GM21825 (cell line): ENCODE data around the gene DHRS4L2.
"Not testable (repeated sequence)": the region's sequence is repeated elsewhere in the genome, so short reads cannot be mapped to it uniquely, and the experiment has no call there.

ENCODE experiments used
- ATAC-seq: cut with Tn5 transposase; IDR thresholded peaks from one replicate; pipeline ENCODE4 v1.9.1; 2021; ENCODE audit warnings: mild to moderate bottlenecking, moderate library complexity; ENCODE audit not compliant: unreplicated experiment

The DHRS4L2 gene

GRCh38 chr14:23988607-23989363, at the start of gene DHRS4L2:
TSS of gene DHRS4L2 (plus strand) at chr14:23988929. CDS start at chr14:23988948, 19 bp downstream.
- peak; percentile 95 for ATAC-seq

GRCh38 chr14:23939607-23940326, 49.0 kb upstream of the DHRS4L2 start:
- no peak for ATAC-seq

GRCh38 chr14:23941230-23941629, 47.5 kb upstream of the DHRS4L2 start:
- ATAC-seq: no peak

- no peak for ATAC-seq
These were observed 47.1 kb upstream of the DHRS4L2 start for GRCh38 chr14:23941669-23942068.

- ATAC-seq: no peak
These were observed 46.1 kb upstream of the DHRS4L2 start for GRCh38 chr14:23942587-23942986.

- ATAC-seq: not testable (repeated sequence)
These were observed 39.7 kb upstream of the DHRS4L2 start for GRCh38 chr14:23949069-23949468.

GRCh38 chr14:23950411-23951135, 38.2 kb upstream of the DHRS4L2 start:
- no peak for ATAC-seq

GRCh38 chr14:23951136-23951466, 37.6 kb upstream of the DHRS4L2 start:
- ATAC-seq: not testable (repeated sequence)

- no peak for ATAC-seq
These were observed 37.0 kb upstream of the DHRS4L2 start for GRCh38 chr14:23951590-23952201.

- not testable (repeated sequence) for ATAC-seq
These were observed 35.6 kb upstream of the DHRS4L2 start for GRCh38 chr14:23953116-23953463.

- peak; percentile 91 for ATAC-seq
These were observed 35.1 kb upstream of the DHRS4L2 start, which contains the start of gene DHRS4 for GRCh38 chr14:23953464-23954278. TSS of gene DHRS4 (plus strand) at chr14:23953770. CDS start at chr14:23953789, 19 bp downstream.

GRCh38 chr14:23954279-23954614, 34.5 kb upstream of the DHRS4L2 start:
- ATAC-seq: peak; percentile 11

- not testable (repeated sequence) for ATAC-seq
These were observed 33.8 kb upstream of the DHRS4L2 start for GRCh38 chr14:23954965-23955364.

- not testable (repeated sequence) for ATAC-seq
These were observed 32.9 kb upstream of the DHRS4L2 start for GRCh38 chr14:23955811-23956210.

GRCh38 chr14:23957913-23958569, 30.7 kb upstream of the DHRS4L2 start:
- not testable (repeated sequence) for ATAC-seq

GRCh38 chr14:23960899-23961298, 27.8 kb upstream of the DHRS4L2 start:
- ATAC-seq: not testable (repeated sequence)

- ATAC-seq: not testable (repeated sequence)
These were observed 27.0 kb upstream of the DHRS4L2 start for GRCh38 chr14:23961704-23962103.

- ATAC-seq: peak; percentile 11
These were observed 19.6 kb upstream of the DHRS4L2 start for GRCh38 chr14:23969130-23969480.

- ATAC-seq: peak; percentile 66
These were observed 19.0 kb upstream of the DHRS4L2 start for GRCh38 chr14:23969481-23970282.
